HG02678 (cell line): Measurements from ENCODE around the gene MYT1.

Experiments
- ATAC-seq: cut with Tn5 transposase; IDR thresholded peaks from one replicate; pipeline ENCODE4 v1.9.1; 2021; ENCODE audit warnings: mild to moderate bottlenecking, moderate library complexity; ENCODE audit not compliant: unreplicated experiment

Gene MYT1

DNA sequence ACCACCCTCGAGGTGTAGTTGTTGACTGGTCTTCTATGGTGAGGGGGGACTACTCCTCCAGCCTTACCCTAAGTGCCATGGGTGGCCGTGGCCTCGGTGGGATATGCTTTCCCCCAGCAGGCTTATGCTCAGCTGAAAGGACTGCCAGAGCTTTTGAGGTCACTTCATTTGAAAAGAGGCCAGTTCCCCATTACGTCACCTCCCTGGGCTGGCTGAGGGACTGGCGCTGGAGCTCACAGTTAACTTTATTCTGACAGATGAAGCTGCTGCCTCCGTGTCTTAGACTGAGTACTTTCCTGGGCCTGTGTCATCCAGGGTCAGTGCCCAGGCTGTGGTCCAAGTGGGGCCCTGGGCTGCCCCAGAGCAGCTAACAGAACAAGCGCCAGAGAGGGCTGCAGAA is 48.5 kb downstream of the MYT1 start:
- no peak for ATAC-seq

DNA sequence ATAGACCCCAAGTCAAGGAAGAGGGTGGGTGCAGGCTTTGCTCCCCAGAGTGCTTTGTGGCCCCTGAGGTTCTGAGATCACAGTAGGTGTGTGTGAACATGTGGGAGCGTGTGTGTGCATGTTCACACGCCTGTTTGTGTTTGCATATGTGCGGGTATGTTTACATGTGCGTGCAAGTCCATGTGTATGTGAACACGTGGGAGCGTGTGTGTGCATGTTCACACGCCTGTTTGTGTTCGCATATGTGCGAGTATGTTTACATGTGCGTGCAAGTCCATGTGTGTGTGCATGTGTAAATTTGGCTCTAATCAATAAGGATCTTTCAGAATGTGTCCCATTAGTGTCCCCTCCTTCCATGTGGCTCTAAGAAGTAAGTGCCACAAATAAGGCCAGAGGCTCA is 49.9 kb downstream of the MYT1 start:
- ATAC-seq = no peak

DNA sequence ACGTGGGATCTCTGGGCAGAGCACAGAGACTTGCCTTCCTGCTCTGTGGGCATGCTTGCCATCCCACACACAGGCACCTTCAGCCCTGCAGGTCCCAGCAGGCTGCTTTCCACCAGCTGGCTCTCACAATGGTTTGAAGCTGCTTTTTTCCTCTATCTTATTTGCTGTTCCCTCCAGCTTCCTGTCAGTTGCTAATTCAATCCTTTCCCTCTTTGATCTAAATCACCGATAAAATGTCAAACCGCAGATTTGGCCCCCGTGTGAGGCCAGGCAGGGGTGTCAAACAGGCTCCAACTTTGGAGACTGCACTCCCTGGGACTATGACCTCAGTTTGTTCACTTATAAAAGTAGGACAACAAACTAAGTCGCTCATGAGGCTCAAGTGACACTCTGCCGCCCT is 50.7 kb downstream of the MYT1 start:
- ATAC-seq = no peak

DNA sequence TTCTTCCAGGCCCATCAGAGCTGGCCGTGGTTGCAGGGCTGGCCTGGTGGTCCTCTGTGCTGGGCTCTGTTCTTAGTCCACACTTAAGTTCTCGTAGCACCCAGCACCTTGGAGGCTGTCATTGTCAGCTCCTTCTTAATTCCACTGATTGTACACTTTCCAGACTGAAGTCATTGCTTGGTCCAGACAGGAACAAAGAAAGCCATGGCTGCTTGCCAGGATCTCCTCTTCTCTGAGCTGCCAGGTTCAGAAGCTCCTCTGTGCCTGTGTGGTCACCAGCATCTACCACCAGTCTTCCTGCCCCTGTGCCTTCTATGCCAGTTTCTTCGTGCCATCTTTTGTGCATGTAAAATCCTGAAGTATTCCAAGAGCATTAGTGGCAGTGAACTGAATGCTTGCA is 51.8 kb downstream of the MYT1 start:
- ATAC-seq = no peak

DNA sequence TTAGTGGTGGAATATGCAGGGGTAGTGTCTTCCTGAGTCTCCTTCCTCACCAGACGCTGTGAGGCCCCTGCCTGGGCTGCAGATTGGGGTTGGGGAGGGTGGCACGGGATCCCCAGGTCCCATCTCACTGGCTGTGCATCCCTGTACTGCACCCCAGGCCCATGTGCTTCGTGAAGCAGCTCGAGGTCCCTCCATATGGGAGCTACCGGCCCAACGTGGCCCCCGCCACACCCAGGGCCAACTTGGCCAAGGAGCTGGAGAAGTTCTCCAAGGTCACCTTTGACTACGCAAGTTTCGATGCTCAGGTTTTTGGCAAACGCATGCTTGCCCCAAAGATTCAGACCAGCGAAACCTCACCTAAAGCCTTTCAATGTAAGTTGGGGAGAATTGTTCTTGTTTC is 52.7 kb downstream of the MYT1 start:
- no peak for ATAC-seq

DNA sequence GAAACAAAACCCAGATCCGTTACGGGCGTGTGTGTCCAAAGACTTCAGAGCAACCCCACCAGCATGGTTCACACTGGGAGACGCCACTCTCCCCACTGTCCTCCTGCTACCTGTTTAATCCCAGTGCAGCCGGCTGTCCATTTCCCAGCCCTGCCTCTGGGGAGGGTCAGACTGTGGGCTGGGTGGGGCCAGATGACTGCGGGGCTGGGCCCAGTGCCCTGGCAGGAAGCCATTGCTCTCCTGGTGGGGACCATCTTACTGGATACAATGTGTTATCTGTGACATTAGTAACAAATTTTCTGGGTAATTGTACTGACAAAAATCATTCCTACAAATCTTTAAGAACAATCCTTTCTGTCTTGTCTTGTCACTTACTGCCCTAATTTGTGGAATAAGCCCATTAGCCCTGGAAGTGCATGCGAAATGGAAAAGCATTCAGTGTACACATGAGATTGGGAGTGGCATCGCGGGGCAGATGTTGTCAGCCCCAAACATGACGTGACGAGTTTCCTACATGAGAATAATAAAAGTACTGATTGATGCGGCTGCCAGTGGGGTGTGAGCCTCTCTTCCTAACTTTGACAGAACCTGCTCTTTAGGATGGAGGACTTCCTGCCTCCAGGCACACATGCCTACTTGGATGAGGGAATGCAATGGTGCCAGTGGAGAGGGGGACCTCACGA is 53.4 kb downstream of the MYT1 start:
- ATAC-seq = no peak

DNA sequence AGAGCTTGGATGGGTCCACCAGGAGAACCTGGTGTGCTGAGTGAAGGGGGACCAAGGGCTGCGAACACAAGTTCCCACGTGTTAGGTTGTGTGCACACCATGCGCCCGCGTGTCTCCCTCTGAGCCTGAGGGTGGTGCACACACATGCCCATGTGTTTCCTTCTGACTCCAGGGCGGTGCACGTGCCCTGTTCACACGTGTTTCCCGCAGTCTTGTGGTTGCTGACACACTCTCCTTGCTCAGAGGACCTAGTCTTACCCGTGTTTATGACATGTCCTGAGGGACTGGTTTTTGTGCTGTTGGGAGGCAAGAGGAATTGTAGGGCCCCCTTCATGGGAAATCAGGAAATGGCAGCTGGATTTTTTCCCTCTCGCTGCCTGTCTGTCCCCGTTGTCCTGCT is 55.0 kb downstream of the MYT1 start:
- no peak for ATAC-seq

DNA sequence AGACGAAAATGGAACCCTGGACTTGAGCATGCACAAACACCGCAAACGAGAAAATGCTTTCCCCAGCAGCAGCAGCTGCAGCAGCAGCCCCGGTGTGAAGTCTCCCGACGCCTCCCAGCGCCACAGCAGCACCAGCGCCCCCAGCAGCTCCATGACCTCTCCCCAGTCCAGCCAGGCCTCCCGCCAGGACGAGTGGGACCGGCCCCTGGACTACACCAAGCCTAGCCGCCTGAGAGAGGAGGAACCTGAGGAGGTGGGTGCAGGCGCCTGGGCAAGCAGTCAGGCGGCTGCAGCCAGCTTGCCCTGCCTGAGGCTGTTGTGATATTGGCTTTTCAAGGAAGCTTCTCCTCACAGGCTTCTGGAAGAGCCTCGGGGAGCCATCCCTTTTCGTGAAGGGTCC is 55.5 kb downstream of the MYT1 start:
- ATAC-seq = no peak

DNA sequence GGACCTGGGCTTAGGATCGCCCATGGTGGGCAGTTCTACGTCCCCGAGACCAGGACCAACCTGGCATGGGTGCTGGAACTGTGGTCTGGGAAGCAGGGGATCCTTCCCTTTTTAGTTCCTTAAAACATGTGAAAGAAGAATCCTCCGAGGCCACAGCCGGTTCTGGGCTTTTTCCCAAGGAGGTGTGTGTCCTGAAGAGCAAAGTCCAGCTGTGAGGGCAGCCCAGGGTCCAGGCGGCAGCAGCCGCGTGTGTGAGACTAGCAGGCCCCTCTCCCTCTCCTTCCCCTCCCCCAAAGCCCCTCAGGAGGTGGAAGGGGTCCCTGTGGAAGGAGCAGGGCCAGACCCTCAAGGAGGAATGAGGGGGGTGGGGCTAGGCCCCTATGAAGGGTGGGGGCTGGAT is 56.2 kb downstream of the MYT1 start:
- ATAC-seq = no peak

DNA sequence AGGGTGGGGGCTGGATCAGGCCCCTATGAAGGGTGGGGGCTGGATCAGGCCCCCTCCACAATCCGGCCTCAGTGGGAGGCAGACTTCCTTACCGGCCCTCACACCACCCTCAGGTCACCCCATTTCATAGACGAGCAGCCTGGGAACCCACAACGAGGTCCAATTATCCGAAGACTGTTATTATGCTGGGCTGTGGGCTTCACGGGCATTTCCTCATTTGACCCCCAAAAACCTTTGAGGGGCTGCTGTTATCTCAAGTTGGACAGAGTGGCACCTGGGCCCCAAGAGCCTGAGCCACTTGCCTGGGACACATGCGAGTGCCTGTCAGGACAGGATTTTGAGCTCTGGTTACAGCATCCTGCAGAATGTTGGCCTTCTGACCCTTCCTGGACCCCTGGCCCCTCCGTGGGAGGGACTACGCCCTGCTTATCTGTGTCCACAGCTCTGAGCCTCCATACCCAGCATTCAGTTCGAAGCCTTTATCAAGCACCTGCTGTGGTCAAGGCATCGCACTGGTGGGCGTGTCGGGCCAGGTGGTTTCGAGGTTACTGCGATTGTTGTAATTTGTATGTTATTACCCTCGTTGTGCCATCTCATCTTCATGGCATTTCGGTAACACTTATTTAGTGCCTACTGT is 56.8 kb downstream of the MYT1 start:
- ATAC-seq = no peak

DNA sequence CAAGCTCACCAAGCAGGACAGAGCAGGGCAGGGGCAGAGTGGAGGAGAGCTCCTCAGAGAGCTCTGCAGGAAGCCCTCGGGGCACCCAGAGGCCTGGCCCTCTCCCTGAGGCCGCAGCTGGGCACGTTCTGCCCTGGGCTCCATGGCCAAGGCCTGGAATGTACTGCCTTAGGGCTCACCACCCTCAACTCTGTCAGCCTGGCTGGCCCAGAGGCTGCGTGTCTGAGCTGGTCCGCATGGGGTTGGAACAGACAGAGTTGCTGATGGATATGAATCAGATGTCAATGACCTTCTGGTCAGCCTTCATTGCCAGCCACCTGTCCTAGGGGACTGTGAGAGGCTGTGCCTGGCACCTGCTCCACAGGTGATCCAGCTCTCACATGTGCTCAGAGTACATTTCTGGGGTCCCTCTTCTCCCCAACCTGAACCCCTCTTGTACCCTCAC is 58.1 kb downstream of the MYT1 start:
- no peak for ATAC-seq

DNA sequence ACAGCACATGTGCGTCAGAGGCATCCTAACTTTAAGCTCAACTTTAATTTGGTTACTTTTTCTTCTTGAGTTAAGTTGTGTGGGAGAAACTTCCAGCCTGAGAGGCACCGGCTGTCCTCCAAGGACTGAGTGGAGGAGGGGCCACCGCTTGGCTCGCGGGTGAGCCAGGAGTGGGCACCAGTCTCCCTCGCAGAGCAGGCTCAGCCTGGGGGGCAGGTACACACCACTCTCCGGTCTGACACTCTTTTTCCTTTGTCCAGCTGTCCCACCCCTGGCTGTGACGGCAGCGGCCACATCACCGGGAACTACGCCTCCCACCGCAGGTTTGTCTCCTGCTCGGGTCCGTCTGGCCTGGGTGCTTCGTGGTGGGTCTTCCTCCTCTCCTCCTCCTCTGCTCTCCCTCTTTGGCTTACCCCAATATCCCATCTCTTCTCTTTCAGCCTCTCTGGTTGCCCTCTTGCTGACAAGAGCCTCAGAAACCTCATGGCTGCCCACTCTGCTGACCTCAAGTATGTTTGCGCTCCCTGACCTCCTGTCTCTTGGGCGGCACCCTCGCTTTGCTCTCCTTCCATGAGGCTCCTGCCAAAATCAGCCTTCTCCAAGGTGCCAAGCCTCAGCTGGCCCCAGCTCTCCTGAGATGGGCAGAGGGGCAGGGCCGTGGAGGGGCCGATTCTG is 58.7 kb downstream of the MYT1 start:
- no peak for ATAC-seq

DNA sequence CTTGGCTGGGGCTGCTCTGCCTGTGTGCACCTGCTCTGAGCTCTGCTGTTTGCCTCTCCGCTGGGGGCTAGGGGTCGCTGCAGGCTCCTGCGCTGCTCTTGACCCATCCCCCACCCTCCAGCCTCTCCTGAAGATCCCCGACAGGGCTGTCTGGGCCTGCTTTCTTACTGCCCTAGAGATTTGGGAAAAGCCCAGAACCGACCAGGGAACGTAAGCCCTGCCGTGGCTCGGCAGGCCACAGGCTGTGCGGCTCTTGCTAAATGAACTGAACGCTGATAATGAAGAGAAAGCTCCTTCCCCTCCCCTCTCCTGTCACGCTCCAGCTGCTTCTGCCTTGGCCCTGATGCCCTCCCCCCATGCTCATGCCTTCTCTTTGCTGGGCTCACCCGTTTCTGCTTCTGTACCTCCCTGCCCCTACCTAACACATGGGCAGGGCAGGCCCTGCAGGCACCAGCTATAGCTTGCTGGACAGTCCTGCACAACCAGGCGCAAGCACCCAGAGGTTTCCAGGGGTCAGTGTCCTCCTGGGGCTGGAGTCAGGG is 59.3 kb downstream of the MYT1 start:
- no peak for ATAC-seq

DNA sequence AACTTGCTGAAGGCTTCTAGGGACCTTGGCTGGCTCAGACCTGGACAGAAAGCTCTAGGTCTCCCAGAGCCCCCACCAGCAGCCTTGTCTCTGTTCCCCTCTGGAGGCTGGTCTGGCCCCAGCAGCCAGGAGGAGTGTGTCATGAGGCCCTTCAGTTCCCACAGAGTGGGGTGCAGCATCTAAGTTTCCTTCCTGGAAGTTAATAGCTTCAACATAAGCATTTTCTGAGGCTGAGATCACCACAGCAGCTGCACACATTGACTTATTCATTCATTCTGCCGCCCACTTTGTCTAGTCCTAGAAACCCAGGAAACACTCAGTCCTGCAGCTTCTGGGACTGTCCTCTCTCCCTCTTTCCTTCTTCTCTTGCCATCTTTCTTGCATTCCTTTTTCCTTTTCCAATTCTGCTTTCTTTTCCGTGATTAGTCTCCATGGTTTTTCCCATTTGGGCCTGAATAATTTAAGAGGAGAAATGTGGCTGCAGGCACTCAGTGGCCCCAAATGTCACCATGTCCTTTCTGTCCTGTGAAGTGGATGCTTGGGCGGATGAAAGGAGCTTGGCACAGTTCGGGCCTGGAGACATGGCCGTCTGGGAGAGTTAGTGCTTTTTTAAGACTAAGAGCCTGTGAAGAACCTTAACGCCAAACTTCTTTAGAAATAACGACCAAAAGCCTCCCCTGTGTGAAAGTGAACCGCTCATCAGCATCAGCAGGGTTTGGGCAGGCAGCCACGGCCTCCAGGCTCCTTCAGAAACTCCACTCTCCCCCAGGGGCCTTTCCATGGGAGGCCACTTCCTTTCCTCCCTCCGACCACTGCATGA is 60.3 kb downstream of the MYT1 start:
- no peak for ATAC-seq

DNA sequence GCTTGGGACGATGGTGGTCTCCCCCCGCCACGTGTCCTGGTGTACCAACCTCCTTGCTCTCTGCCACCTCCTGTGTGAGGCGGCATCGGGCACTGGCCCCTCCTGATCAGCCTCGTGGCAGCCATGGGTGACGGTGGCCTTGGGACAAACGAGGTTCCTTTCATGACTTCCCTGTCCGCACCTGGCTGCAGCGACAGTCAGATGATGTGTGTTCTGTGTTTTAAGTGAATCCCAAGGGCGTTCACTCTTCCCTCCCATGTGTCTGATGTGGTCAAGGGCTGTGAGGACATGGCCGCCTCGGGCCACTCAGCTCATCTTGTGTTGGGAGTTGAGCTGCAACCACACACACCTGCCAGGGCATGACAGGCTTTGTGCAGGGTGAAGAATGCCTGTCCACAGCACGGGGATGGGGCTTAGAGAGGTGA is 60.9 kb downstream of the MYT1 start:
- no peak for ATAC-seq

DNA sequence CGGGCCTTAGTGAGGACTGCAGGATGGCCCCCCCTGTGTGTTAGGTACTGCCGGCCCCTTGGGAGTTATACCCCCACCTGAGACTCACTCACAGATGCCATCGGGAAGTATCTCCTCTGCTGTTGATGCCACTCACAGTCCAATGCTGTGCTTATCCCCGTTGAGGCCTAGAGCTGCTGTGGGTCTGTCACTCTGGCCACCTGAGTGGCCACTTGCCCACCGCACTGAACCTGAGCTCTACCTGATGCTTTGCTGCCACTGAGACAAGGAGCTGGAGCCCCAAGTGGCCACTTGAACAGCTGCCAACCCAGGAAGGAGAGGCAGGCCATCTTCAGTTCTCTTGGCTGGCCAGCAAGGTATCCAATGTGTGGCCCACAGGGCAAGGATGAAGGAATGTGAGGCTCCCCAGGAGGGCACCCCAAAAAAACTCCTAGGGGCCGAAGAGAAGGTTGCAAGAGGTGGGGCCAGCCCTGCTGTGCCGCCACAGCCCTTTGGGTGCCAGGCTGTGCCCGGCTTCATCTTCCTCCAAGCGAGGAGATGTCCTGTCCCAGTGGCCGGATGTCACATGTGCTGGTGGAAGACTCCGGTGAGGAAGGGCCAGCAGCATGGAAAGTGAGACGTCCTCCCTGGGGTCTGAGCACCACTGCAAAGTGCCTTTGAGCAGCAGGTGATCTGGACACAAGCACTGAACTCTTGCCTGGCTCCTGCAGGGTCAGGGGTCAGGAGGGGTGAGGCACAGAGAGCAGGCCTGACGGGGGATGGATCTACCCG is 61.8 kb downstream of the MYT1 start:
- no peak for ATAC-seq

DNA sequence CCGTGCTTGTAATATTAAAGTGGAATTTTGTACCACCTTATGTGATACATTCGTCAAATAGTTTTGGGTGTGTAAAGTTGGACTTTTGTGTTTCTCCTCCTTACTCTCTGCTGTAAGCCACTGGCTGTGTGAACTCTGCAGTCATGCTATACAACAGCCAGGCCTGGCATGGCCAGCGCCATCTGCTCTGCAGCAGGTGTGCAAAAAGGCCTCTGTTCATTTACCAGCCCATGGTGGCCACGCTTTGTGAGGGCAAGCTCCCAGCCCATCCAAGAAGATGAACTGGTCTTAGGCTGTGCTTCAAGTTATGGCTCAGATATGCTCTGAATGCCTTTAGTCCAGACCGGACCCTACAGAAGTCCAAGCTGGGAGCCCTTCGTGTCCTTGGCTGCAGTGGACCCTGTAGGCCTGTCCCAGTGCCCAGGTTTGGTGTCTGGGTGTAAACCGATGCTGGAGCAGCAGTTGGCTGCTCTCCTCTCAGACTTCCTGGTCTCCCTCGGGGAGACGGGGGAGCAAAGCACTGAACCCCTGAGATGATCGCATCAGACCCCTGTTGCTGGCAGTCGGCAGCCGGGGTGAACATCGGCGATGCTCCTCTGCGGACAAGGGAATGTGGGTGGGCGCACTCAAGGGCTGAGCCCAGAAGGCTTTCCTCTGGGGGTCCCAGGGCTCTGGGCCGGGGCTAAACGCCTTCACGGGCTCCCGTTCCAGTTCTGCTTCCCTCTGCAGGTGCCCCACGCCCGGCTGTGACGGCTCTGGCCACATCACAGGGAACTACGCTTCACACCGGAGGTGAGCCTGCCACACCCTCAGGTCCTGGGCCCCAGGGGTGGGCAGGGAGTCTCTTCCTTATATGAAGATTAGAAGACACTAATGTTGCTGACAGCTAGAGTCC is 62.7 kb downstream of the MYT1 start:
- no peak for ATAC-seq

DNA sequence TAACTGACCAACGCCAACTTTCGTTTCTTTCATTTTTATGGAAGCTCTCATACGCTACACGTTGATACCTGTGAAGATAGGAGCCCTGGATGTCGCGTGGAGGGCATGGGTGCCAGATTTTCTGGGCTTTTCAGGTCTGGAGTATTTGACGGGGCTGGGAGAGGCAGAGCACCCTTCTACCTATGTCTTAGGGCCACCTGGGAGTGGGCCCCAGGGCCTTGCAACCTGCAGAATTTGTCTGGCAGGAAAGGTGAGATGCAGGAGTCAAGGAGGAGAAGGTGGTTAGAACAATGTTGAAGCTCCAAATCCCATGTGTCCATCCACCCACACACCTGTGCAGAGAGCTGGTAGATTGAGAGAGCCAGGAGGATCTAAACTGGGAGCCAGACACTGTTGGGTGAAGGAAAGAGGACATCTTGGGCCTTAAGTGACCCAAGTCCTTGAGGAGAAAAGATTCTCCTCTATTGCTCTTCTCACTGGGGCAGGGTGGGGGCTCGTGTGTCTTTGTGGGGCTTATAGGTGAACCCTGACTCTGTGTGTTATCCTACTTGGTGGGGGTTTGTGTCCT is 63.9 kb downstream of the MYT1 start:
- ATAC-seq = no peak
